Amniotic epithelial cell (primary cell): ENCODE data around the gene PPP3CB.

Source experiments
- DNase-seq: peaks from one replicate; pipeline ENCODE4 v3.0.0-alpha.2; 2010; ENCODE audit warnings: low read depth

PPP3CB gene

GRCh38 chr10:73480158-73480557 is 15.7 kb downstream of the PPP3CB start:
- DNase-seq: peak; percentile 60

GRCh38 chr10:73478636-73479035 is 17.2 kb downstream of the PPP3CB start:
- no peak for DNase-seq

GRCh38 chr10:73471226-73471625 is 24.6 kb downstream of the PPP3CB start:
- DNase-seq: no peak

- no peak for DNase-seq
Measured at GRCh38 chr10:73469579-73469978, 26.2 kb downstream of the PPP3CB start.

GRCh38 chr10:73467206-73467605 is 28.6 kb downstream of the PPP3CB start:
- DNase-seq: no peak

GRCh38 chr10:73465978-73466726 is 29.7 kb downstream of the PPP3CB start:
- no peak for DNase-seq

GRCh38 chr10:73460897-73461296 is 34.9 kb downstream of the PPP3CB start:
- DNase-seq: no peak

- DNase-seq: peak; percentile 4
Measured at GRCh38 chr10:73459683-73460314, 36.0 kb downstream of the PPP3CB start.

GRCh38 chr10:73456187-73456890 is 39.5 kb downstream of the PPP3CB start:
- DNase-seq: no peak

GRCh38 chr10:73449113-73449512 is 46.7 kb downstream of the PPP3CB start:
- no peak for DNase-seq

- peak; percentile 68 for DNase-seq
Measured at GRCh38 chr10:73448384-73448783, 47.4 kb downstream of the PPP3CB start.

GRCh38 chr10:73446926-73447325 is 48.9 kb downstream of the PPP3CB start:
- DNase-seq: no peak

GRCh38 chr10:73444457-73444856 is 51.4 kb downstream of the PPP3CB start:
- DNase-seq: no peak

GRCh38 chr10:73439605-73440312 is 56.1 kb downstream of the PPP3CB start:
- peak; percentile 84 for DNase-seq

- DNase-seq: peak; percentile 84
Measured at GRCh38 chr10:73439055-73439454, 56.8 kb downstream of the PPP3CB start.

GRCh38 chr10:73433538-73433867 is 62.3 kb downstream of the PPP3CB start, which contains the start of gene MSS51:
MSS51 (minus strand) TSS chr10:73433561; CDS start chr10:73428284, 5,277 bp downstream.
- DNase-seq: no peak

GRCh38 chr10:73432646-73433537 is 62.9 kb downstream of the PPP3CB start:
- DNase-seq: no peak

- DNase-seq: no peak
Measured at GRCh38 chr10:73426318-73426717, 69.5 kb downstream of the PPP3CB start.

- DNase-seq: no peak
Measured at GRCh38 chr10:73424478-73424877, 71.3 kb downstream of the PPP3CB start.

GRCh38 chr10:73423309-73423708 is 72.5 kb downstream of the PPP3CB start:
- DNase-seq: no peak

GRCh38 chr10:73416571-73416970 is 79.3 kb downstream of the PPP3CB start:
- no peak for DNase-seq
